ENCODE data around the gene XPO5. TPM values are rescaled to one million over a fixed set of nuclear protein-coding genes. Genes with fewer than 3 reads are reported as not detected.
"Not testable (repeated sequence)": the region's sequence is repeated elsewhere in the genome, so short reads cannot be mapped to it uniquely, and the experiment has no call there.

The XPO5 gene
- total RNA-seq, 4 donors from 2014 or later: 11.3 to 25.1 (median 17.6) TPM

GRCh38 chr6:43547222-43547621 lies 28.6 kb downstream of the XPO5 start:
- WGBS, 2 donors (ENCODE audit: low coverage in 1 of 2): 84 to 90% methylated on average over 2 to 3 of the region's 3 CpGs
- H3K36me3 ChIP-seq: peaks cover 0 to 77% (median 25%) of the 10 kb centered on the region in 4 donors

GRCh38 chr6:43544461-43544860 lies 31.4 kb downstream of the XPO5 start:
- Histone ChIP-seq H3K27ac (no peak overlapping the region), H3K4me3 (no peak overlapping the region), H3K27me3 (no peaks in the 10 kb centered on the region), H3K9me3 (no peaks in the 10 kb centered on the region), H3K36me3 (peaks cover 0 to 55% (median 21%) of the 10 kb centered on the region in 4 donors), H3K4me1 (no peaks in the 10 kb centered on the region)
- no peak for TF ChIP-seq CTCF (IDR thresholded peaks at IDR 0.05)
- TF ChIP-seq POLR2A (IDR thresholded peaks at IDR 0.05): no peak
- no peak for TF ChIP-seq POLR2AphosphoS5 (IDR thresholded peaks at IDR 0.05)
- TF ChIP-seq EP300 (IDR thresholded peaks at IDR 0.05; ENCODE audit: low read depth): no peak
- intact Hi-C loops (cut with DNase I; ENCODE audit: low total_unique reads) (no loop called here), in situ Hi-C loops (cut with MboI; ENCODE audit: low pct_ligation_motif_present in 1 of 4, low pct_unique_long_range_greater_than_20kb in 1 of 4, low sequenced_read_pairs in 3 of 4) (no loop called here)
- WGBS, 2 donors (ENCODE audit: low coverage in 1 of 2): 73 to 77% methylated on average over 4 of the region's 4 CpGs
- DNase-seq: no peak

More at GRCh38 chr6:43547222-43547621, 28.6 kb downstream of the XPO5 start:
- Histone ChIP-seq H3K27me3 (no peaks in the 10 kb centered on the region), H3K27ac (no peak overlapping the region), H3K9me3 (no peaks in the 10 kb centered on the region), H3K4me3 (no peak overlapping the region), H3K4me1 (no peaks in the 10 kb centered on the region)
- intact Hi-C loops (cut with DNase I; ENCODE audit: low total_unique reads): no loop called here
- no peak for TF ChIP-seq CTCF (IDR thresholded peaks at IDR 0.05)
- no peak for DNase-seq
- in situ Hi-C loops (cut with MboI; ENCODE audit: low pct_ligation_motif_present in 1 of 4, low pct_unique_long_range_greater_than_20kb in 1 of 4, low sequenced_read_pairs in 3 of 4): no loop called here

GRCh38 chr6:43541774-43542471 lies 33.9 kb downstream of the XPO5 start:
- H3K4me3 ChIP-seq: no peak overlapping the region
- H3K27me3 ChIP-seq: no peaks in the 10 kb centered on the region
- 84 to 87% methylated on average over 6 to 8 of the region's 8 CpGs for WGBS, 2 donors (ENCODE audit: low coverage in 1 of 2)
- no peaks in the 10 kb centered on the region for H3K9me3 ChIP-seq
- no peaks in the 10 kb centered on the region for H3K4me1 ChIP-seq
- H3K27ac ChIP-seq: no peak overlapping the region
- peaks cover 0 to 41% (median 11%) of the 10 kb centered on the region in 4 donors for H3K36me3 ChIP-seq
- intact Hi-C loops (cut with DNase I; ENCODE audit: low total_unique reads) (no loop called here), in situ Hi-C loops (cut with MboI; ENCODE audit: low pct_ligation_motif_present in 1 of 4, low pct_unique_long_range_greater_than_20kb in 1 of 4, low sequenced_read_pairs in 3 of 4) (no loop called here)
- TF ChIP-seq POLR2AphosphoS5 (IDR thresholded peaks at IDR 0.05): no peak
- TF ChIP-seq EP300 (IDR thresholded peaks at IDR 0.05; ENCODE audit: low read depth): no peak
- TF ChIP-seq POLR2A (IDR thresholded peaks at IDR 0.05): no peak
- TF ChIP-seq CTCF (IDR thresholded peaks at IDR 0.05): no peak
- no peak for DNase-seq

- DNase-seq: no peak
- H3K4me3 ChIP-seq: no peak overlapping the region
- H3K9me3 ChIP-seq: no peaks in the 10 kb centered on the region
- H3K27me3 ChIP-seq: no peaks in the 10 kb centered on the region
- WGBS, 2 donors (ENCODE audit: low coverage in 1 of 2): 94 to 100% methylated on average over 5 of the region's 5 CpGs
- in situ Hi-C loops (cut with MboI; ENCODE audit: low pct_ligation_motif_present in 1 of 4, low pct_unique_long_range_greater_than_20kb in 1 of 4, low sequenced_read_pairs in 3 of 4) (no loop called here), intact Hi-C loops (cut with DNase I; ENCODE audit: low total_unique reads) (no loop called here)
- peaks cover 0 to 31% (median 8%) of the 10 kb centered on the region in 4 donors for H3K36me3 ChIP-seq
- H3K27ac ChIP-seq: no peak overlapping the region
- H3K4me1 ChIP-seq: no peaks in the 10 kb centered on the region
- TF ChIP-seq POLR2AphosphoS5 (IDR thresholded peaks at IDR 0.05) (no peak), CTCF (IDR thresholded peaks at IDR 0.05) (no peak), EP300 (IDR thresholded peaks at IDR 0.05; ENCODE audit: low read depth) (no peak), POLR2A (IDR thresholded peaks at IDR 0.05) (no peak)
Observed at GRCh38 chr6:43540507-43540906, 35.3 kb downstream of the XPO5 start.

- intact Hi-C loops (cut with DNase I; ENCODE audit: low total_unique reads); DNase-seq; H3K4me1 ChIP-seq; H3K27me3 ChIP-seq; H3K4me3 ChIP-seq; H3K9me3 ChIP-seq; H3K27ac ChIP-seq; in situ Hi-C loops (cut with MboI; ENCODE audit: low pct_ligation_motif_present in 1 of 4, low pct_unique_long_range_greater_than_20kb in 1 of 4, low sequenced_read_pairs in 3 of 4): not testable (repeated sequence)
- WGBS, 2 donors (ENCODE audit: low coverage in 1 of 2): 98 to 100% methylated on average over 7 to 20 of the region's 20 CpGs
- H3K36me3 ChIP-seq: peaks cover 0 to 27% (median 7%) of the 10 kb centered on the region in 4 donors
Observed at GRCh38 chr6:43539409-43539808, 36.4 kb downstream of the XPO5 start.

- H3K27ac ChIP-seq; H3K27me3 ChIP-seq; intact Hi-C loops (cut with DNase I; ENCODE audit: low total_unique reads); H3K4me1 ChIP-seq; DNase-seq; H3K9me3 ChIP-seq; in situ Hi-C loops (cut with MboI; ENCODE audit: low pct_ligation_motif_present in 1 of 4, low pct_unique_long_range_greater_than_20kb in 1 of 4, low sequenced_read_pairs in 3 of 4); H3K4me3 ChIP-seq: not testable (repeated sequence)
- peaks cover 0 to 23% (median 5%) of the 10 kb centered on the region in 4 donors for H3K36me3 ChIP-seq
- 96 to 100% methylated on average over 7 to 13 of the region's 17 CpGs for WGBS, 2 donors (ENCODE audit: low coverage in 1 of 2)
Observed at GRCh38 chr6:43538986-43539385, 36.9 kb downstream of the XPO5 start.

Measured in transverse colon (tissue), 4 donors.